HG02610 (cell line): ENCODE data around the gene MAMDC4.
A peak's percentile ranks its signal among the peaks of the same experiment; 100 is the strongest.
"Not testable (repeated sequence)": the region's sequence is repeated elsewhere in the genome, so short reads cannot be mapped to it uniquely, and the experiment has no call there.

Experiments used
- ATAC-seq: cut with Tn5 transposase; IDR thresholded peaks from one replicate; pipeline ENCODE4 v1.9.1; 2021; ENCODE audit warnings: mild to moderate bottlenecking, moderate library complexity; ENCODE audit not compliant: unreplicated experiment

Gene MAMDC4

GRCh38 chr9:136837856-136838277, 14.3 kb upstream of the MAMDC4 start:
- not testable (repeated sequence) for ATAC-seq

- no peak for ATAC-seq
Observed at GRCh38 chr9:136838314-136839228, 13.6 kb upstream of the MAMDC4 start.

GRCh38 chr9:136839229-136840139, 12.7 kb upstream of the MAMDC4 start:
- ATAC-seq: no peak

- no peak for ATAC-seq
Observed at GRCh38 chr9:136840140-136840876, 11.8 kb upstream of the MAMDC4 start.

GRCh38 chr9:136840877-136841645, 11.1 kb upstream of the MAMDC4 start:
- ATAC-seq: no peak

GRCh38 chr9:136841646-136842379, 10.3 kb upstream of the MAMDC4 start:
- ATAC-seq: not testable (repeated sequence)

- ATAC-seq: peak; percentile 67
Observed at GRCh38 chr9:136842380-136842948, 9.7 kb upstream of the MAMDC4 start, which contains the start of gene AJM1. Gene AJM1 (plus strand): TSS chr9:136842478. CDS start chr9:136844415, 1,937 bp downstream.

GRCh38 chr9:136843159-136843800, 8.9 kb upstream of the MAMDC4 start:
- not testable (repeated sequence) for ATAC-seq

- not testable (repeated sequence) for ATAC-seq
Observed at GRCh38 chr9:136843801-136844740, 8.1 kb upstream of the MAMDC4 start.

- ATAC-seq: no peak
Observed at GRCh38 chr9:136844761-136845464, 7.2 kb upstream of the MAMDC4 start.

GRCh38 chr9:136845465-136846260, 6.5 kb upstream of the MAMDC4 start:
- ATAC-seq: no peak

GRCh38 chr9:136846376-136847087, 5.6 kb upstream of the MAMDC4 start:
- ATAC-seq: no peak

GRCh38 chr9:136847088-136847825, 4.9 kb upstream of the MAMDC4 start:
- ATAC-seq: no peak

GRCh38 chr9:136847826-136848392, 4.2 kb upstream of the MAMDC4 start:
- ATAC-seq: no peak
